Karpas-422 (cell line): Measurements from ENCODE around the gene ARHGDIA. TPM values are rescaled to one million over a fixed set of nuclear protein-coding genes. Genes with fewer than 3 reads are reported as not detected.

ENCODE experiments used
- total RNA-seq: library from RNA; depleted of rRNA; stranded (reverse); fragments of >200 nt; shearing (Covaris generic); gene quantifications from 2 replicates; pipeline ENCODE4 v1.2.3, GENCODE V29; 2014; ENCODE audit warnings: low replicate concordance; rRNA removed

Gene ARHGDIA
- total RNA-seq, 1 experiment from 2014 or later = 68.5 TPM

Other genes starting within 250 kb of the ARHGDIA start
- 32.4 and 50.3 TPM in 2 replicates for gene NPLOC4, start 234.2 kb downstream of the ARHGDIA start, total RNA-seq
- gene TSPAN10, start 234.1 kb downstream of the ARHGDIA start, total RNA-seq = 1.5 and 1.7 TPM in 2 replicates
- gene PDE6G, start 214.8 kb downstream of the ARHGDIA start, total RNA-seq = 1.6 and 2.7 TPM in 2 replicates
- gene OXLD1, start 204.7 kb downstream of the ARHGDIA start, total RNA-seq = 78.7 and 122 TPM in 2 replicates
- 8.1 and 31.9 TPM in 2 replicates for gene CCDC137, start 204.6 kb downstream of the ARHGDIA start, total RNA-seq
- gene ARL16, start 187.5 kb downstream of the ARHGDIA start, total RNA-seq = 22.4 and 40.7 TPM in 2 replicates
- gene HGS, start 187.3 kb downstream of the ARHGDIA start, total RNA-seq = 57.2 and 90.1 TPM in 2 replicates
- gene MRPL12, start 168.0 kb downstream of the ARHGDIA start, total RNA-seq = 13.6 and 39.8 TPM in 2 replicates
- gene SLC25A10, start 159.1 kb downstream of the ARHGDIA start, total RNA-seq = 8.6 and 15.0 TPM in 2 replicates
- gene GCGR, start 67.2 kb downstream of the ARHGDIA start, total RNA-seq = not detected in 2 replicates
- 55.9 and 99.9 TPM in 2 replicates for gene MCRIP1, start 38.0 kb downstream of the ARHGDIA start, total RNA-seq
- 0.25 TPM in 1 of 2 replicates, not detected in the other for gene PPP1R27, start 36.3 kb downstream of the ARHGDIA start, total RNA-seq
- gene P4HB, start 10.8 kb downstream of the ARHGDIA start, total RNA-seq = 175 and 263 TPM in 2 replicates
- gene ALYREF, start 20.2 kb upstream of the ARHGDIA start, total RNA-seq = 70.1 and 191 TPM in 2 replicates
- 87.1 and 132 TPM in 2 replicates for gene ANAPC11, start 20.4 kb upstream of the ARHGDIA start, total RNA-seq
- gene NPB, start 30.9 kb upstream of the ARHGDIA start, total RNA-seq = 0.07 TPM in 1 of 2 replicates, not detected in the other
- gene PCYT2, start 40.1 kb upstream of the ARHGDIA start, total RNA-seq = 20.9 and 72.3 TPM in 2 replicates
- gene SIRT7, start 46.8 kb upstream of the ARHGDIA start, total RNA-seq = 19.6 and 33.7 TPM in 2 replicates
- 10.9 and 14.9 TPM in 2 replicates for gene MAFG, start 56.4 kb upstream of the ARHGDIA start, total RNA-seq
- gene PYCR1, start 66.0 kb upstream of the ARHGDIA start, total RNA-seq = not detected in 2 replicates
- not detected in 2 replicates for gene MYADML2, start 75.9 kb upstream of the ARHGDIA start, total RNA-seq
- not detected in 2 replicates for gene NOTUM, start 89.8 kb upstream of the ARHGDIA start, total RNA-seq
- gene ASPSCR1, start 106.3 kb upstream of the ARHGDIA start, total RNA-seq = 38.7 and 39.8 TPM in 2 replicates
- 51.4 and 69.3 TPM in 2 replicates for gene CENPX, start 151.5 kb upstream of the ARHGDIA start, total RNA-seq
- 13.3 and 20.2 TPM in 2 replicates for gene LRRC45, start 152.0 kb upstream of the ARHGDIA start, total RNA-seq
- gene RAC3, start 160.3 kb upstream of the ARHGDIA start, total RNA-seq = 9.6 and 9.7 TPM in 2 replicates
- gene DCXR, start 166.4 kb upstream of the ARHGDIA start, total RNA-seq = 103 and 164 TPM in 2 replicates
- gene RFNG, start 180.5 kb upstream of the ARHGDIA start, total RNA-seq = 16.5 and 26.8 TPM in 2 replicates
- 57.1 and 110 TPM in 2 replicates for gene GPS1, start 180.6 kb upstream of the ARHGDIA start, total RNA-seq
- 89.6 and 187 TPM in 2 replicates for gene DUS1L, start 194.5 kb upstream of the ARHGDIA start, total RNA-seq
- 94.1 and 197 TPM in 2 replicates for gene FASN, start 226.9 kb upstream of the ARHGDIA start, total RNA-seq